Measurements from ENCODE around the gene ST8SIA6. TPM values are rescaled to one million over a fixed set of nuclear protein-coding genes. Genes with fewer than 3 reads are reported as not detected.

ST8SIA6 gene
- total RNA-seq, 1 donor from 2014 or later = 5.1 TPM

DNA sequence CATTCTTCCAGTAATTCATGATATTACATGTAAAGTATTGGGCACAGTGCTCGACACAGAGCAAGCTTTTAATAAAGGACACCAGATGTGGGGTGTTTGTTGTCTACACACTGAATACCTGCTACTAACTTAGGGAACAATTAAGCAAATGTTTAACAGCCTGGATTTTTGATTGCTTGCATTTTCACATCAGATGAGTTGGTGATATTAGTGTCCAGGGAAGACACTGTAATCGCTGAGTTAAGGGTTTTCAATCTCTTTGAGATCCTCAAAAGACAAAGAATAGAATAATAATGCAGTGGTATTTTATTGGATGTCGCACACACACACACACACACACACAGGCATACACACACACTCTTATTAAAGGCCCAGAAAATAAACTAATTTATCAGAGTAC is 147.3 kb downstream of the ST8SIA6 start:
- Histone ChIP-seq H2AFZ (replicated peaks) (no peak overlapping the region), H3K79me2 (ENCODE audit: low read depth) (no peaks in the 10 kb centered on the region), H3K9me3 (ENCODE audit: low read depth) (no peaks in the 10 kb centered on the region), H3K36me3 (no peaks in the 10 kb centered on the region), H3K4me3 (no peak overlapping the region), H3K9ac (no peak overlapping the region), H3F3A (ENCODE audit: low read depth) (no peaks in the 10 kb centered on the region), H3K4me2 (no peak overlapping the region), H3K4me1 (no peaks in the 10 kb centered on the region), H4K20me1 (ENCODE audit: low read depth) (no peaks in the 10 kb centered on the region), H3K27ac (no peak overlapping the region), H3K27me3 (no peaks in the 10 kb centered on the region)
- H3K4me3 Mint-ChIP-seq = no peak overlapping the region
- TF ChIP-seq CTCF (IDR thresholded peaks at IDR 0.05) = no peak
- no peaks in the 10 kb centered on the region for H3K9me3 Mint-ChIP-seq
- no peak for DNase-seq (ENCODE audit: low spot score)
- no peaks in the 10 kb centered on the region for H3K36me3 Mint-ChIP-seq
- no peaks in the 10 kb centered on the region for H3K4me1 Mint-ChIP-seq
- no peak overlapping the region for H3K27ac Mint-ChIP-seq
- H3K27me3 Mint-ChIP-seq (ENCODE audit: insufficient read depth, low read depth) = peaks cover 2% of the 10 kb centered on the region

GRCh38 chr10:17292375-17292774 is 162.0 kb downstream of the ST8SIA6 start:
- no peak overlapping the region for H3K4me2 ChIP-seq
- TF ChIP-seq EZH2 (IDR thresholded peaks at IDR 0.05) (no peak), EZH2phosphoT487 (IDR thresholded peaks at IDR 0.05) (no peak), CTCF (IDR thresholded peaks at IDR 0.05) (no peak)
- H3K4me1 ChIP-seq = no peaks in the 10 kb centered on the region
- no peak for DNase-seq (ENCODE audit: low spot score)
- H2AFZ ChIP-seq (replicated peaks) = no peak overlapping the region
- H3K27ac ChIP-seq = no peak overlapping the region
- no peaks in the 10 kb centered on the region for H3K79me2 ChIP-seq (ENCODE audit: low read depth)
- Mint-ChIP-seq H3K27ac (no peak overlapping the region), H3K36me3 (no peaks in the 10 kb centered on the region), H3K4me1 (no peaks in the 10 kb centered on the region), H3K9me3 (no peaks in the 10 kb centered on the region), H3K27me3 (ENCODE audit: insufficient read depth, low read depth) (peaks cover 4% of the 10 kb centered on the region), H3K4me3 (no peak overlapping the region)
- H3F3A ChIP-seq (ENCODE audit: low read depth) = no peaks in the 10 kb centered on the region
- no peak overlapping the region for H3K9ac ChIP-seq
- no peak overlapping the region for H3K4me3 ChIP-seq
- H3K27me3 ChIP-seq = no peaks in the 10 kb centered on the region
- H4K20me1 ChIP-seq (ENCODE audit: low read depth) = no peaks in the 10 kb centered on the region
- H3K9me3 ChIP-seq (ENCODE audit: low read depth) = no peaks in the 10 kb centered on the region
- H3K36me3 ChIP-seq = no peaks in the 10 kb centered on the region

GRCh38 chr10:17290226-17290625 is 164.2 kb downstream of the ST8SIA6 start:
- H3K4me3 Mint-ChIP-seq = no peak overlapping the region
- Histone ChIP-seq H3K79me2 (ENCODE audit: low read depth) (no peaks in the 10 kb centered on the region), H3K36me3 (no peaks in the 10 kb centered on the region), H3K4me3 (no peak overlapping the region), H4K20me1 (ENCODE audit: low read depth) (no peaks in the 10 kb centered on the region), H3K4me2 (no peak overlapping the region), H3K27ac (no peak overlapping the region), H3K9ac (no peak overlapping the region), H3K9me3 (ENCODE audit: low read depth) (no peaks in the 10 kb centered on the region), H3K4me1 (no peaks in the 10 kb centered on the region), H3F3A (ENCODE audit: low read depth) (no peaks in the 10 kb centered on the region), H2AFZ (replicated peaks) (no peak overlapping the region), H3K27me3 (no peaks in the 10 kb centered on the region)
- H3K36me3 Mint-ChIP-seq = no peaks in the 10 kb centered on the region
- H3K9me3 Mint-ChIP-seq = no peaks in the 10 kb centered on the region
- no peak overlapping the region for H3K27ac Mint-ChIP-seq
- peaks cover 2% of the 10 kb centered on the region for H3K27me3 Mint-ChIP-seq (ENCODE audit: insufficient read depth, low read depth)
- TF ChIP-seq CTCF (IDR thresholded peaks at IDR 0.05) (peak; percentile 53), EZH2 (IDR thresholded peaks at IDR 0.05) (no peak)
- no peaks in the 10 kb centered on the region for H3K4me1 Mint-ChIP-seq
- DNase-seq (ENCODE audit: low spot score) = peak; percentile 41

DNA sequence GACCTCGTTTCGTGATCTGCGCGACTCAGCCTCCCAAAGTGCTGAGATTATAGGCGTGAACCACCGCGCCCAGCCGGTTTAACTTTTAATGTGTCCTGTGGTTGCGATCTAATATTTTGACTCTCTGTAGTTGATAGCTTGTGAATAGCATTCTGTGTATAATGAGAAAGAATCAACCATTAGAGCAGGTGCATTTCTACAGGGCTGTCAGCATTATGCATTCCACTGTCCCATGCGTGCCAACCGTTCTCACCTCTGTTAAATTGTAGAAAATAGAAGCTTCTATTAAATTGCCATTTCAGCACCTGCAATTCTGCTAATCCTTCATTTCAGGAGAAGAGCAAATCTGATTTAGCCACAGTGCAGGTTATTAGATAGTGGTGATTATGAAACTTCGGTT is 164.6 kb downstream of the ST8SIA6 start:
- no peaks in the 10 kb centered on the region for H3K36me3 Mint-ChIP-seq
- Histone ChIP-seq H4K20me1 (ENCODE audit: low read depth) (no peaks in the 10 kb centered on the region), H3K4me1 (no peaks in the 10 kb centered on the region), H3K79me2 (ENCODE audit: low read depth) (no peaks in the 10 kb centered on the region), H3K9me3 (ENCODE audit: low read depth) (no peaks in the 10 kb centered on the region), H3K9ac (no peak overlapping the region), H3K4me2 (no peak overlapping the region), H3K4me3 (no peak overlapping the region), H3K27ac (no peak overlapping the region), H3K27me3 (no peaks in the 10 kb centered on the region), H2AFZ (replicated peaks) (no peak overlapping the region), H3K36me3 (no peaks in the 10 kb centered on the region), H3F3A (ENCODE audit: low read depth) (no peaks in the 10 kb centered on the region)
- H3K27ac Mint-ChIP-seq = no peak overlapping the region
- no peaks in the 10 kb centered on the region for H3K4me1 Mint-ChIP-seq
- peaks cover 2% of the 10 kb centered on the region for H3K27me3 Mint-ChIP-seq (ENCODE audit: insufficient read depth, low read depth)
- TF ChIP-seq CTCF (IDR thresholded peaks at IDR 0.05) (no peak), EZH2phosphoT487 (IDR thresholded peaks at IDR 0.05) (no peak), EZH2 (IDR thresholded peaks at IDR 0.05) (no peak)
- no peaks in the 10 kb centered on the region for H3K9me3 Mint-ChIP-seq
- H3K4me3 Mint-ChIP-seq = no peak overlapping the region
- no peak for DNase-seq (ENCODE audit: low spot score)
